Measurements from ENCODE around the gene HUS1B.
A peak's percentile ranks its signal among the peaks of the same experiment; 100 is the strongest.

DNA sequence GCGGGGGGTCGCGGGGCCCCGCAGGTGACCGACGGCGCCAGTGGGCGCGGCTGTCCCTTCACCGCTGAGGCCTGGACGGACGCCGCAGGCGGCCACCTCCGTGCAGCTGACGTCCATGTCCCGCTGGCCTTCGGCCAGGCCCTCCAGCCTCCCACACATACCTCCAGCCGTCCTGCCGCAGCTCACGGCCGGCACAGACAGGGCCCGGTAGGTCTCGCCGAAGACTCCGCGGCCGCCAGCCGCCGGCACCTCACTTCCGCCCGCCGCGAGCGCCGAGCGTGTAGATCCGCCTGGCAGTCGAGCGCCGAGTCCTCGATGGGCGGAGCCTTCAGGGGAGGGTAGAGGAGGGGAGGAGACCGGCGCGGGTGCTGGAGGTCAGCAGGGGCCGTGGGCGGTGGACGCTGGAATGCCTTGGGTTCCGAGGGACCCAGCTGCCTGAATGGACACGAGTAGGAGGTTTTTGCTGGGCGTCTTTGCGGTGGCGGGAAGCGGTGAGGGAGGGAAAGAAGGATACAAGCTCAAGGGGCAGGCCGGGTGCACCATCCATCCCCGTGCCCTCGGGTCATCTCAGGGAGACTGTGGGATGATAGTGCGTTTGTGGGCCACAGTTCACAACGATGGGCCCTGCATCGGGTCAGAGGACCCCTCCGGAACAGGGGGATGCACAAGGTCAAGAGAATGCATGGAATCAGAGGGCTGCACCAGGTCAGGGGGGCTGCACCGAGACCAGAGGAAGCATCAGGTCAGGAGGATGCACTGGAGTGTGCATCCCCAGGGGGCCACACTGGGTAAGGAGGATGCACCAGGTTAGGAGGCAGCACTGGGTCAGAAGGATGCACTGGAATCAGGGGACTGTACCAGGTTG lies 36.2 kb upstream of the HUS1B start, which contains the start of gene EXOC2:
- peak; percentile 62 for TF ChIP-seq POLR2A (IDR thresholded peaks at IDR 0.05; ENCODE audit: low read depth, low read length)
- TF ChIP-seq TAF1 (IDR thresholded peaks at IDR 0.05; ENCODE audit: low read depth, low read length) = peak; percentile 66
- TF ChIP-seq PAX5 (IDR thresholded peaks at IDR 0.05; ENCODE audit: insufficient read depth, low read length, severe bottlenecking) = no peak
- TF ChIP-seq POLR2AphosphoS5 (IDR thresholded peaks at IDR 0.05; ENCODE audit: low read depth, low read length) = peak; percentile 72

All from GM12891 (cell line).